DMS53 treated with DMSO at 0.1 percent for 48 hours (cell line): ENCODE results near the gene NEAT1.

Source experiments
- DNase-seq: peaks from one replicate; lab custom pipeline; 2025; ENCODE audit not compliant: unreplicated experiment; lab: John Stamatoyannopoulos, UW

NEAT1 gene

DNA sequence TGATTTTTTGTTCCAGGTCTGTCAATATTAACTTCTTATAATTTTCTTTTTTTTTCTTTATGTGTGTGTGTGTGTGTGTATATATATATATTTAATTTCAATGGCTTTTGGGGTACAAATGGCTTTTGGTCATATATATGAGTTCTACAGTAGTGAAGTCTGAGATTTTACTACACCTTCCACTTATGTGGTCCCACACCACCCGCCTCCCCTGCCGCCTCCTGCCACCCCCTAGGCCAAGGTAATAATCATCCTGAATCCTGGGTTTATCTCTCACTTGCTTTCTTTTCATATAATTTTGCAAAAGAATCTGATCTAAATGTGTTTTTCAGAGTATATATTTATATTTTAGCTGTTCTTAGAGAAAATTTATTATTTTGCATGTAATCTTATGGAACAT lies 11.1 kb downstream of the NEAT1 start:
- DNase-seq = no peak

DNA sequence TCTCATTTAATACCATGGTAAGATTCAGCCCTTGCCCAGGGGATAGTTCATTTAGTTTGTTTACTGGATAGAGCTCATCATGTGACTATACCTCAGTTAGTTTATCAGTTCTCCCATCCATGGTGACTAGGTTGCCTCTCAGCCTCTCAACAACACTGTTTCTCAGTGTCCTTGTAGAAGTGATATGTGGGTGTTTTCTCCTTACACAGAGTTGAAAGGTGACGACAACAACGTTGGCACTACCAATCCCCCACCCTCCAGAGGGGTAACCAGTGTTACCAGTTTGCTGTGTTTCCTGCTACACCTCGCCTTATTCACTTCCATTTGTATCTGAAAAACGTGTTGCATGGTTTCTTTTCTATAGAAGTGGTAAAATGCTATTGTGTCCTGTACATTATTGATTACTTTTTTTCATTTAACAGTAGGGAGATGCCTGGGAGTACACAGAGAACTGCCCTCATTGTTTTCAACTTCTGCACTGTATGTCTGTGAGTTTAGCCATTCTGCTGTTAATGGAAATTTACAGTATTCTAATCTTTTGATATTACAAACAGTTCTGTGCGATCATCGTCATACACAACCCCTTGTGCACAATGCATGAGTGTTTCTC lies 11.6 kb downstream of the NEAT1 start:
- no peak for DNase-seq

DNA sequence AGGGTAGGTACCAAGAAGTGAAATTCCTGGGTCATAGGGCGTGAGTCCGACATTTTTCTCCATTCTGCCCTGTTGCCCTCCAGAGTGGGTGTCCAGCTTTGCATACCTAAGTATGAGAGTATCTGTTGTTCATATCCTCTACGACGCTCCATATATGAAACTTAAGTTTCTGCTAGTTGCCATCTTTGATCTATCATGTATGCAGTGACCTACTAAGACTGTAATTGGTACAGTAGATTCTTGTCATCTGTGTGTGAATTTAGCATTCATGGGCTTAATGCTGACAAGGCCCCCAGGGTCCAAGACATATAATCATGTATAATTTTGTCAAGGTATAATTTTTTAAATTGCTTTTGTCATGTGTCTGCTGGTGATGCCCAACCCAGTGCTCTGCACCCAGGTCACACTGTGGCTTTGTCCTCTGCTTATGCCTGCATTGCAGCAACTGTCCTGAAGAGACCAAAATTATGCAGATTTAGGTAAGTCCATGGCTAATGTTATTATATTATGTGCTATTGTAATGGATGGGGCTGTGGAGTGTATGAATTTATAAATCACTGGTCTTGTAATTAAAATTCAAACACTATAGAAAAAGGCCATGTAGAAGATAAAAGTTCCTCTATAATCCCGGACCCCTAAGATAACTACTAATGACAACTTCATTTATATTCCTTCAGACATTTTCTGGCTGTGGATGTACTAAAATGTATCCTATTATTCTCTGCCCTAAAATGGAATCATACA lies 12.2 kb downstream of the NEAT1 start:
- DNase-seq = no peak

DNA sequence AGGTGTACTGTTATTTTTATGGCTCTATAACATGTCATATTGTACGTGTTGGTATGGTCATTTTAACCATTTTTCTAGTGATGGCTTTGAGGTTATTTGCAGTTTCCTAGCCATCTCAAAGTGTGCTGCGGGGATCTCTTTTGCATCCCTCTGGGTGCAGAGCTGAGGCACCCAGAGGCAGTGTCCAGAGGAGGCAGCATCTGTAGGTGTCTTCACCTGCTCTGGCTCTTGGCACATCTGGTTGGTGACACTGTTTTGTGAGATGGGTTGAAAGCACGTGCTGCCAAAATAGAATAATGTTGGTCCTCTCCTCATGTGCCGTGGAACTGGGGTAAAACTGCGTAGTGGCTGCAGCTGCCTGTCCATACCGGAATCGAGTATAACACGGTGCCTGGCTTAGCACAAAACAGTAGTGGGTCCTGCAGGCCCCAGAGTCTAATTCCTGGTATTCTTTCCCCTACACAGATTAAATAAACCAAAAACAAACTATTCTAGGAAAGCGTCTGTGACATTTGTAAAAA lies 12.9 kb downstream of the NEAT1 start:
- no peak for DNase-seq

DNA sequence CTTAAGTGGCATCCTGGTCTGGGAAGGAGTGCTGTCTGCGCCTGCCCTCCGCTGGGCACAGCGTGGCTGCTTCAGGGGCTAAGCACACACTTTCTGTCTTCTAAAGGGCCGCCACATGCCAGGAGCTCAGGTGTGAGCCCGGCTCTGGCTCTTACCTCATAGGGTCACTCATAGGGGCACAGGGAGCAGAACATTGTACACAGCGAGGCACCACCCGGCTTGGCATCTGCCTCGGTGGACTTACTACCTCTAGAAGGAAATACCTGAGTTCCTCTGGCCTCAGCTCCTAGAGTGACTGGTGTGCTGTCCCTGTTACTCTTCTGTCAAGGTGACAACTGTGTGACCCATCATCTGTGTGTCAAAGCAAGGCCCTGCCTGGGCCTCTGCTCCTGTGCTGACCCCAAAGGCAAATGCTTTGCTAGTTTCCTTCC lies 13.4 kb downstream of the NEAT1 start:
- no peak for DNase-seq

DNA sequence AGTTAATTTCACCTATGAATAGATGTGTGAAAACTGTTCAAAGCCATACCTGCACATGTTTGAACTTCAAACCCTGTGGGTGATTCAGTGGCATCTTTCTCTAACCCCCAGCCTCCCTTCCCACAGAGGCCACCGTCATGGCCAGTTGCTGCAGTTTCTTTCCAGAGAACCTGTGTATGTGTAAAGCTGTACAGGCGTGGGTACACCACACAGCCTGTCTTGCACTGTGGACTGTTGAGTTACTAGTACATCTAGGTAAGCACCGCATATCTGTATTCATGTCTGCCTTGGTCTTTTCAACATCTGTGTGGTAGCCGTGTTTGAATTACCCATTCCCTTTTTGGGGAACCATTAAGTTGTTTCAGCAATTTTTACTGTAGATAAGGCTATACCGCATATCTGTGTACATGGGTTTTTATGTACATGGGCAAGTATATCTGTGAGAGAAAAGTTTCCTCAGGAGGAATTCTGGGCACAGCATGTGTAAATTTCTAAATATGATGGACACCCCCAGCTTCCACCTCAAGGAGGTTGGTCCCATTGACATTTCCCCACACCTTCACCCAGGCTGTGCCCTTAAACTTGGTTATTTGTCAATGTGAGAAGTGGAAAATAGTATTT lies 13.9 kb downstream of the NEAT1 start:
- DNase-seq = no peak

DNA sequence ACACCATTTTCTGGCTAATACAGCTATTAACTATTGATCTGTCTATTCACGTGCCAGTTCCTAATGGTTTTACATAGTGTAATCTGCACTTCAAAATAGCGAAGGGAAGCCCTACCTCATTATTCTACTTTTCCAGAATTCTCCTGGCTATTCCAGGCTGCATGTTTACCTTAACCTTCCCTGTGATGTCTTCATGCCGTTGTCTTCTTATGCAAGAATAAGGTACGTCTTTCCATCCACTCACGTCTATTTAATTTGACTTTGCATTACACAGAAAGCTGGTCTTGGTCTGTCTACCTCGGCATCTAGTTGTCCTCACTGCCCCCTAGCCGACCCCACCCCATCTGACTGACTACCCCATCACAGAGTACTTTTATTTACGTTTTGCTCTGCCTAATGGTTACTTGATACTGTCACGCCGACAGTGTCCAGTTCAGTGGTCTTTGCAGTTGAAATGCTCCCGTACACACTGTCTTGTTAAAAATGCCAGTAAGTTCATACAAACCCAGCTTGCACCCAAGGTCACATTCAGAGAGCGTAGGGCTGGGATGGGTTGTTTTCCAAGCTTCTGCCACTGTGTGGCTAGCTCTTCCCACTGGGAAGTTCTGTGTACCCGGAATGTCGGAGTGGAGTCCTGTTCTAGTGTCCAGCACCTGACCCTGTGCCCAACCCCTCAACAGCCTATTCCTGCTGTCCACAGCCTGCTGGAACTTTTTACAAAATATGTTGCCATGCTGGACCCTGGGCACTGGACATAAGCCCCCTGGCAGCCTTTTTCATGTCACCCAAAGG lies 15.0 kb downstream of the NEAT1 start:
- no peak for DNase-seq

DNA sequence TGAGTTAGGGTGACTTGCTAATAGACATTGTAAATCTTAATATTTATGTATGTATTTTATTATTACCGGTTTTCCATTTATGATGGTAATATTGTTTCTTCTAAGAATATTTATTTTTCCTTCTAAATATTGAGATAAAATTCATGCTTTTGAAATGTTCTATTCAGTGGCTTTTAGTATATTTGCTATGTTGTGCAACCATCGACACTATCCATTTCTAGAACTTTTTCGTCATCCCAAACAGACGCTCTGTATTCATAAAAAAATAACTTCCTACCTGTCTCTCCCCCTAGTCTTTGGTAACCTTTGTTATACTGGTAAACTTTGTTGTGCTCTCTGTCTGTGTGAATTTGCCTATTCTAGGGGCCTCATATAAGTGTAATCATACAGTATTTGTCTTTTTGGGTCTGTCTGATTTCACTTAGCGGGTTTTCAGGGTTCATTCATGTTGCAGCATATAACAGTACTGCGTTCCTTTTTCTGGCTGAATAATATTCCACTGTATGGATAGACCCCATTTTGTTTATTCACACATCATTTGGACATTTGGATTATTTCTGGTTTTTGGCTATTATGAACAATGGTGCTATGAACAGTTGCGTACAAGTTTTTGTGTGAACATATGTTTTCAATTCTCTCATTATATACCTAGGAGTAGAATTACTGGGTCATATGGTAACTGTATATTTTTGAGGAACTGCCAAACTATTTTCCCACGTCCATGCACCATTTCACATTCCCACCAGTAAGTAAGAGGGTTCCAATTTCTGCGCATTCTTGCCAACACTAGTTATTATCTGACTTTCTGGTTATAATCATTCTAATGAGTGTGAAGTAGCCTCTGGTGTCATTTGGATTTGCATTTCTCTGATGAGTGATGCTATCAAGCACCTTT lies 15.9 kb downstream of the NEAT1 start:
- no peak for DNase-seq

DNA sequence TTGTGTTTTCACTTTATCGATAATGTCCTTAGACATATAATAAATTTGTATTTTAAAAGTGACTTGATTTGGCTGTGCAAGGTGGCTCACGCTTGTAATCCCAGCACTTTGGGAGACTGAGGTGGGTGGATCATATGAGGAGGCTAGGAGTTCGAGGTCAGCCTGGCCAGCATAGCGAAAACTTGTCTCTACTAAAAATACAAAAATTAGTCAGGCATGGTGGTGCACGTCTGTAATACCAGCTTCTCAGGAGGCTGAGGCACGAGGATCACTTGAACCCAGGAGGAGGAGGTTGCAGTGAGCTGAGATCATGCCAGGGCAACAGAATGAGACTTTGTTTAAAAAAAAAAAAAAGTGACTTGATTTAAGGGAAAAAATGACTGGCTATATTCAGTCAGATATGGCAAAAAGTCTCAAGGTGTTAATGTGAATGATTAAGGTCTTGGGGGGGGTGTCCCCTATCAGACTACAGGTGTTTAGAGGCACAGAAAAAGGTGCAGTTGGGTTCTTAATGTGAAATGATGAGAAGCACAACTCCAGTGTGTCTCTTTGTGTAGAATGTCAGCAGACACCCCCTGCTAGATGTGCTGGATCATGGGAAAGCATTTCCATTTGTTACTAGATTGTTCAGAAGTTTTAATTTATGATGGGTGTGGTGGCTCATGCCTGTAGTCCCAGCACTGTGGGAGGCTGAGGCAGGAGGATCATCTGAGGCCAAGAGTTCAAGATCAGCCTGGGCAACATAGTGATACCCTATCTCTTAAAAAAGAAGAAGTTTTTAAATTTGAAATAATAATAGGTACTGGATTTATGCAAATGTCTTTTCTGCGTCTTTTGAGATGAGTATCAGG lies 17.0 kb downstream of the NEAT1 start:
- no peak for DNase-seq

DNA sequence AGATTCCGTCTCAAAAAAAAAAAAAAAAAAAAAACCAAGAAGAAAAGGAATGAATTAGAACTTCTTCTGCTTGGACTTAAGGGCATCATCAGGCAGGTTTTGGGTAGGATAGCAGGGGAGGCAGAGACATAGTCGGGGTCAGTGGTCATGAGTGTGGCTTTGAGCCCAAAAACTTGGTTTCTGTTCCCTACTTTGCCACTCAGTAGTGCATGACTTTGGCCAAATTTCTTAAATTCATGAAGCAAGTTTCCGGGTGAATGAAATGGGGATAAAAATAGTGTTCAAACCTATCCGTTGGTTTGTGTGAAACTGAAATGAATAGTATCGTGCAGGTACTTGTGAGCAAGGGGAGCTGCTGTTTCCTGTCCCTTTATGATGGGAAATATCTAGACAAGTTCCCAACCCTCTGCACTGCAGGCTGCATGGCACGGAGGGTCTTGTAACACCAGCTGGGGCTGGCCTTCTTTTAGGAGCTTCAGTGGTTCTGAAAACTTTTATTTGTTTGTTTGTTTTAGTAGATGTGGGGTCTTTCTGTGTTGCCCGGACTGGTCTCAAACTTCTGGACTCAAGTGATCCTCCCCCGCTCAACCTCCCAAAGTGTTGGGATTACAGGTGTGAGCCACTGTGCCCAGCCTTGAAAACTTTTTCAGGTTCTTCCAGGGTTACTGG lies 18.4 kb downstream of the NEAT1 start:
- DNase-seq = no peak

DNA sequence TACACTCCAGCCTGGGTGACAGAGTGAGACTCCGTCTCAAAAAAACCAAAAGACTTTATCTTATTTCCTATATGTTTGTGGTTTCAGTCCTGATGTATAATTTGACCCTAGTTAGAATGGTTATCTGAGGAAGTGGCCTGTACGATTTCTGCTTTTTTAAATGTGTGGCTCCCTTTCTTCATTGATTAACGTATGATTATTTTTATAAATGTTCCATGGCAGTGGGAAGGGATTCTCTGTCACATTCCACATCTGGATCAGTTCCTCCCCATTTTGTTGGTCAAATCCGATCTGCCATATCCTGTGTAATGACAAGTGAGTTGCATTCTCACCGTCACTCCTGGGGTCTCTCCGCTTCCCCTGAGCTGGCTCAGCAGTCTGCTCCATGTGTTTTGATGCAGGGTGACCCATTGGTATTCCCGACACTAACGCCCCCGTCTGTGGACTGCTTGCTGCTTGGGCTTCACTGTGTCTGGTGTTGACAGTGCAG lies 20.3 kb downstream of the NEAT1 start:
- no peak for DNase-seq

DNA sequence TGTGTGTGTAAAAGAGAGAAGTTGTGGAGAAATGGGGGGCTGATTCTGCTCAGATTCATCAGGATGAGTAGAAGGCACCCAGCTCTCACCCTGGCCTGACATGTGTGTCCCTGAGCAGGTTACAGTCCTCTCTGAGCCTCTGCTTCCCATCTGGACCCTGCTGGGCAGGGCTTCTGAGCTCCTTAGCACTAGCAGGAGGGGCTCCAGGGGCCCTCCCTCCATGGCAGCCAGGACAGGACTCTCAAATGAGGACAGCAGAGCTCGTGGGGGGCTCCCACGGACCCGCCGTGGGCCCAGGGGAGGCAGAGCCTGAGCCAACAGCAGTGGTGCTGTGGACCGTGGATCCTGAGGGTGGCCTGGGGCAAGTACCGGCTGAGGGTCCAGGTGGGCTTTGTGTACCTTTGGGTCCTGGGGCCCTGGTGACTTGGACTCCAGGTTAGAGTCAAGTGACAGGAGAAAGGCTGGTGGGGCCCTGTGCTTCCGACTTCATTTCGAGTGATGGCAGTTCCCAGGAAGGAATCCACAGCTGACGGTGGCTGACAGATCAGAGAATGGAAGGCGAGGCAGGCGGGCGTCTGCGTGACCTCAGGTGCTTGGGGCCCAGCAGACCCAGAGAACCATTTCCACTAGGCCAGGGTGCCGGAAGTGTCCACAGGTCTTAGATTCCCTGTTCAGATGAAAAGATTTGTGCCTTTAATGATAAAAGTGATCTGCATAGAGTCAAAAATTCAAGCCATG lies 21.9 kb downstream of the NEAT1 start:
- no peak for DNase-seq

DNA sequence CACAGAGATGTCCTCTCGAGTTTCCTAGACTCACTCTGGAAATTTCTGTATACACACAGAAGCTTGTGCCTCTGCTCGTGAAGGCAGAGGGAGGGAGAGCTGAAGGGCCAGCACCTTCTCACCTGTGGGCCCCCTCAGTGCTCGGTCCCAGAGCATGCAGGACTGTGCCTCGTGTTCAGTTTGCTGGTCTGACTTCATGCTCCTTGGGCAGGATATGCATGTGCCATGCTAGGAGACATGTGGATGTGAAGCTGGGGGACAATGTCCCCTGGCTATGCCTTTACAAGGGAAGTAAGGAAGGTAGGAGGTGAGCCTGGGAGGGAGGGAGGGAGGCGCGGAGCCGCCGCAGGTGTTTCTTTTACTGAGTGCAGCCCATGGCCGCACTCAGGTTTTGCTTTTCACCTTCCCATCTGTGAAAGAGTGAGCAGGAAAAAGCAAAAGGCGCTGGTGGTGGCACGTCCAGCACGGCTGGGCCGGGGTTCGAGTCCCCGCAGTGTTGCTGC lies 22.6 kb downstream of the NEAT1 start:
- no peak for DNase-seq

DNA sequence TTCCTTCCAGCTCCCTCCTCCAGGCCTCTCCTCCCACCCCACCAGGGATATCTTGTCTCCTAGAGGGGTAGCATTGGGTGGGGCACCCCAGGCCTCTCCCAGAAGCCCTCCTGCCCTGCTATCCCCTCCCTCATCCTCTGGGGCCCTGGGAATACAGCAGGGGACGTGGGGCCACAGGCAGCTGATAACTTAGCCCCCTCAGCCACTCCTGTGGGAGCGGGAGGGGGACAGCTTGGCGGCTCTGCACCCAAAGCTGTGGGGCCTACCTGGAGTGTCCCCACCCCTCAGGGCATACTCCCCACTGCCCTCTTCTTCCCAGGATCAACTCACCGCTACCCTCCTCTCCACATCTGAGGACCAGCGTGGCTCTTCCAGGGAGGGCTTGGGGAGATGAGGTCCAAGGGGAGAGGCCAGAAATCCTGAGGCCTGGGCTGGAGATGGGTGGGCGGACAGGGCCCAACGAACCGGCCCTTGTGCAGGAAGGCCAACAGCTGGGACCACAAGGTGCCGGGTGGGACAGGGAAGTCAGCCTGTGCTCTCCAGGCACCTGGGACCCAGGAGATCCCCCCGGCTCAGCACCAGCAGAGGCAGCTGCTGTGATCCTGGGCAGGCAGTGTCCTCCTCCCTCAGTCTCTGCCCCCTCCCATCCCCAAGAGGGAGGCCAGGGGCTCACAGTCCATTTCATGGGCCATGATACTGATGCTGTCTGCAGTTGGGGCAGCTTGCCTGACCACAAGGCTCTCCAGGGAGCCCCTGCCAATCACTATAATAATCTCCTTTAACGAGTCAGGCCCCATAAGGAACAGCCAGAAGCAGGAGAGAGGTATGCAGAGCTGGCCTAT lies 23.2 kb downstream of the NEAT1 start:
- DNase-seq = no peak

DNA sequence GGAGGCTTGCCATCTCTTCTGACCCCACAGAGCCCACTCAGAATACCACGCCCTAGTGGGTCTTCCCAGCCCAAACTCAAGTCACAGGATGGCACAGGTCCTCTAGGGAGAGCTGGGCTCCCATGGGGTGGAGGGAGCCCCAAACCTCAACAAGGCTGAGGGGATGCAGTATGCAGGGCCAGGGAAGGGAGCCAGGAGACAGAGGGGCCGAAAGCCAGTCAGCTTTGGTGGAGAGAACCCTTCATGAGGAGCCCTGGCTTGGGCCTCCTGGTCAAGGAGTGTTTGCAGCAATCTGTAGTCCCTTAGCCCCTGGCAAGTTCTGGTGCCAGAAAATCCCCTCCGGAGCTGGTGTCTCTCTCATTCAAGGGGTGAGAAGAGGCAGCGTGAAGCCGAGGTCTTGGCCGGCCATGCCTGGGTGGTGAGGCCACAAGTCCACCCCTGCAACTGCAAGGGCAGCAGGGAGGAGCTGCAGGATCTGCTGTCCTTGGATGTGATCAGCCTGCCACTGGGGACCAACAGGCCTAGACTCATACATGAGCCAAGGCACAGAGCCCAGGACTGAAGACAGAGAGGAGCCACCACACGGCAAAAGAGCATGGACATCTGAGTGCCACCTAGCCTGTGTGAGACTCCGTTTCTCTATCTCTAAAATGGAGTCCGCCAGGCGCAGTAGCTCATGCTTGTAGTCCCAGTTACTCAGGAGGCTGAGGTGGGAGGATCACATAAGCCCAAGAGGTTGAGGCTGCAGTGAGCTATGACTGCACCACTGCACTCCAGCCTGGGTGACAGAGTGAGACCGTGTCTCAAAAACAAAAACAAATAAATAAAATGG lies 24.1 kb downstream of the NEAT1 start:
- DNase-seq = no peak

DNA sequence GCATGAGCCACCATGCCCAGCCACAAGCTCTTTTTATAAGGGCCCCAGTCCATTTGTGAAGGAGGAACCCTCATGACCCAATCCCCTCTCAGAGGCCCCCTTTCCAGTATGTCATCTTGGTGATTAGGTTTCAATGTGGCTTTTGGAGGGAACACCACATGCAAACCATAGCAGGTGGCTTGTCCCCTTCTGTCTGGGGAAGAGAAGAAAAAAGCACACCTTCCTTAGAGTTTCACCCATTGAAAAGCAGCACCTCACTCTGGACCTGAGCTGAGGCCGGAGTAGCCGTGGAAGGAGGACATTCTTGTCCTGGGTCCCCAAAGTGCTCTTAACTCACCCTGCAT lies 25.4 kb downstream of the NEAT1 start:
- no peak for DNase-seq
